Transverse colon (tissue), 4 donors: ENCODE measurements around the gene UBAC2. TPM values are rescaled to one million over a fixed set of nuclear protein-coding genes. Genes with fewer than 3 reads are reported as not detected.

Experiments used
- DNase-seq: peaks from one replicate; pipeline ENCODE4 v3.0.0-alpha.2; 2019
- H3K27ac ChIP-seq, 4 donors: fragments of 200-600 bp; sonication (generic); 2 replicates each; pipeline ENCODE4 v1.5.1; 2016 to 2018; ENCODE audit warnings: inconsistent platforms in 4 of 4
- H3K27me3 ChIP-seq: fragments of 200-600 bp; sonication (generic); 2 replicates; pipeline ENCODE4 v1.5.1; 2017; ENCODE audit warnings: inconsistent platforms
- H3K36me3 ChIP-seq, 4 donors: fragments of 200-600 bp; sonication (generic); 2 replicates each; pipeline ENCODE4 v1.5.1; 2017 to 2019; ENCODE audit warnings: inconsistent platforms in 4 of 4
- H3K4me1 ChIP-seq, 4 donors: fragments of 200-600 bp; sonication (generic); 2 replicates each; pipeline ENCODE4 v1.5.1; 2017 to 2020; ENCODE audit warnings: inconsistent platforms in 4 of 4
- H3K4me3 ChIP-seq, 4 donors: fragments of 200-600 bp; sonication (generic); 1 replicate in 1 of 4; 2 replicates in 3 of 4; pipeline versions ENCODE4 v1.5.1 to v1.6.1; 2017 to 2019; ENCODE audit warnings: inconsistent platforms in 4 of 4
- H3K9me3 ChIP-seq, 2 donors: fragments of 200-600 bp; sonication (generic); 2 replicates each; pipeline ENCODE4 v1.5.1; 2017 to 2019; ENCODE audit warnings: inconsistent platforms in 2 of 2
- CTCF ChIP-seq, 5 experiments: fragments of 200-600 bp in 3 of 5; fragments of 450-650 bp in 2 of 5; sonication (generic) in 3 of 5; IDR thresholded peaks; 1 replicate in 2 of 5; 2 replicates in 3 of 5; pipeline ENCODE4 v1.5.1; 2016 to 2017; ENCODE audit warnings: antibody characterized with exemption in 5 of 5, inconsistent platforms in 3 of 5, mild to moderate bottlenecking in 2 of 5, moderate library complexity in 1 of 5
- EP300 ChIP-seq: sonication (generic); formaldehyde crosslinking; IDR thresholded peaks from one replicate; pipeline ENCODE4 v1.6.1; 2017; ENCODE audit warnings: antibody characterized with exemption, low read depth
- POLR2A ChIP-seq: fragments of 450-650 bp; IDR thresholded peaks from one replicate; pipeline ENCODE4 v1.6.1; 2016; ENCODE audit warnings: antibody characterized with exemption, mild to moderate bottlenecking, moderate library complexity
- POLR2AphosphoS5 ChIP-seq, 3 donors: sonication (generic); formaldehyde crosslinking; IDR thresholded peaks; one replicate each; pipeline ENCODE4 v1.6.1; 2016; ENCODE audit warnings: antibody characterized with exemption in 3 of 3
- WGBS, 2 donors: methylation state at CpG; one replicate each; pipeline ENCODE4 v1.1.5; 2018; ENCODE audit warnings: low coverage in 1 of 2; 5-methylcytosine and 5-hydroxymethylcytosine counted together
- in situ Hi-C, 4 donors: fragments of 200-750 bp; cut with MboI; loops; one replicate each; pipeline versions ENCODE4 v1.15.0 to v1.15.1; 2017; ENCODE audit warnings: low sequenced_read_pairs in 3 of 4, low pct_ligation_motif_present in 1 of 4, low pct_unique_long_range_greater_than_20kb in 1 of 4
- intact Hi-C: fragments of 100-400 bp; cut with DNase I; formaldehyde crosslinking; loops from one replicate; pipeline ENCODE4 v1.15.1; 2023; ENCODE audit warnings: low total_unique reads
- total RNA-seq, 4 donors: library from RNA; depleted of rRNA; stranded (reverse); fragments of >200 nt; gene quantifications; one replicate each; pipeline ENCODE4 v1.1.0, GENCODE V29; 2016

The UBAC2 gene
- total RNA-seq, 4 donors from 2014 or later, result 34.4 to 77.3 (median 66.5) TPM

GRCh38 chr13:99289674-99290337, 89.2 kb downstream of the UBAC2 start:
- no peak overlapping the region for H3K4me3 ChIP-seq
- intact Hi-C loops, result no loop called here
- no peaks in the 10 kb centered on the region for H3K36me3 ChIP-seq
- DNase-seq, result no peak
- H3K27me3 ChIP-seq, result no peaks in the 10 kb centered on the region
- H3K4me1 ChIP-seq, result peaks cover 0 to 55% (median 26%) of the 10 kb centered on the region in 4 donors
- WGBS, 2 donors, result 33 to 78% methylated on average over 1 to 7 of the region's 7 CpGs
- TF ChIP-seq POLR2AphosphoS5 (IDR thresholded peaks at IDR 0.05) (no peak), CTCF (IDR thresholded peaks at IDR 0.05) (no peak), POLR2A (no peak), EP300 (no peak)
- no peaks in the 10 kb centered on the region for H3K9me3 ChIP-seq
- H3K27ac ChIP-seq, result no peak overlapping the region
- in situ Hi-C loops, result no loop called here

- Histone ChIP-seq H3K27me3 (no peaks in the 10 kb centered on the region), H3K9me3 (no peaks in the 10 kb centered on the region), H3K4me3 (no peak overlapping the region), H3K36me3 (no peaks in the 10 kb centered on the region), H3K4me1 (peaks cover 0 to 55% (median 16%) of the 10 kb centered on the region in 4 donors), H3K27ac (no peak overlapping the region)
- in situ Hi-C loops, result no loop called here
- intact Hi-C loops, result no loop called here
- TF ChIP-seq POLR2A (no peak), CTCF (IDR thresholded peaks at IDR 0.05) (no peak), EP300 (no peak), POLR2AphosphoS5 (IDR thresholded peaks at IDR 0.05) (no peak)
- WGBS, 2 donors, result 86% methylated on average over 3 of the region's 3 CpGs; no CpG with 5 or more reads in 1 of the 2 donors
- DNase-seq, result no peak
These were observed 90.2 kb downstream of the UBAC2 start for GRCh38 chr13:99290894-99291293.

- Histone ChIP-seq H3K4me3 (no peak overlapping the region), H3K4me1 (peaks cover 0 to 57% (median 12%) of the 10 kb centered on the region in 4 donors), H3K36me3 (no peaks in the 10 kb centered on the region), H3K27me3 (no peaks in the 10 kb centered on the region), H3K27ac (peak overlapping the region in 1 of 4 donors; percentile 21), H3K9me3 (no peaks in the 10 kb centered on the region)
- intact Hi-C loops (no loop called here), in situ Hi-C loops (no loop called here)
- TF ChIP-seq POLR2A, result no peak
- no peak for TF ChIP-seq POLR2AphosphoS5 (IDR thresholded peaks at IDR 0.05)
- TF ChIP-seq EP300, result no peak
- TF ChIP-seq CTCF (IDR thresholded peaks at IDR 0.05), result no peak
- WGBS, 2 donors, result 78 to 94% methylated on average over 2 of the region's 2 CpGs
- no peak for DNase-seq
These were observed 92.5 kb downstream of the UBAC2 start for GRCh38 chr13:99293178-99293577.

- in situ Hi-C loops, result no loop called here
These were observed 93.5 kb downstream of the UBAC2 start for GRCh38 chr13:99294198-99294597.

More at GRCh38 chr13:99294198-99294597, 93.5 kb downstream of the UBAC2 start:
- intact Hi-C loops, result no loop called here
- Histone ChIP-seq H3K36me3 (no peaks in the 10 kb centered on the region), H3K4me1 (peaks cover 0 to 49% (median 9%) of the 10 kb centered on the region in 4 donors), H3K27ac (peak overlapping the region; percentile 15 to 45 (median 21)), H3K9me3 (no peaks in the 10 kb centered on the region), H3K4me3 (no peak overlapping the region), H3K27me3 (no peaks in the 10 kb centered on the region)
- TF ChIP-seq CTCF (IDR thresholded peaks at IDR 0.05) (no peak), POLR2A (no peak), EP300 (no peak), POLR2AphosphoS5 (IDR thresholded peaks at IDR 0.05) (no peak)
- DNase-seq, result no peak
